Measurements from ENCODE around the gene PSPN.
"Not testable (repeated sequence)": the region's sequence is repeated elsewhere in the genome, so short reads cannot be mapped to it uniquely, and the experiment has no call there.

PSPN gene

GRCh38 chr19:6354098-6354674 is 21.5 kb downstream of the PSPN start:
- DNase-seq (ENCODE audit: insufficient read length, low spot score) = no peak
- peak; percentile 11 for TF ChIP-seq CTCF (IDR thresholded peaks at IDR 0.05; ENCODE audit: insufficient read depth, missing control alignments)
- no peak for FAIRE-seq

- no peak for TF ChIP-seq CTCF (IDR thresholded peaks at IDR 0.05; ENCODE audit: insufficient read depth, missing control alignments)
- FAIRE-seq (no peak), DNase-seq (ENCODE audit: insufficient read length, low spot score) (no peak)
Measured at GRCh38 chr19:6352381-6353165, 23.2 kb downstream of the PSPN start.

DNA sequence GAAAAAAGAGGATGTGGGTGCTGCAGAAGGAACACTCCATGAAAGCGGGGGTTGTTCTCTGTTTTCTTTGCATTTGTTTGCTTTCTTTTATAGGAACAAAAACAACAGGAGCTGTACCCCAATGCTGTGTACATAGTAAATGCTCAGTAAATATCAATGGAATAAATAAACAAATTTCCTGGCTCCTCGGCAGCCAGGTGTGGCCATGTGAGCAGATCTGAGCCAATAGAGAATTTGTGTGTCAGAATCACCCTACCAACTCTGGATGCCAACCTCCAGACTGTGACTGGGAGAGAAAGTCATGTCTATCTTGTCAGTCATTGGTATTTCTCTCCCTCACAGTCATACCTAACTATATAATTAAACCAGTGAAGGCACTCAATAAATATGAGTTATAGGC is 25.0 kb downstream of the PSPN start:
- no peak for FAIRE-seq
- no peak for DNase-seq (ENCODE audit: insufficient read length, low spot score)
- no peak for TF ChIP-seq CTCF (IDR thresholded peaks at IDR 0.05; ENCODE audit: insufficient read depth, missing control alignments)

DNA sequence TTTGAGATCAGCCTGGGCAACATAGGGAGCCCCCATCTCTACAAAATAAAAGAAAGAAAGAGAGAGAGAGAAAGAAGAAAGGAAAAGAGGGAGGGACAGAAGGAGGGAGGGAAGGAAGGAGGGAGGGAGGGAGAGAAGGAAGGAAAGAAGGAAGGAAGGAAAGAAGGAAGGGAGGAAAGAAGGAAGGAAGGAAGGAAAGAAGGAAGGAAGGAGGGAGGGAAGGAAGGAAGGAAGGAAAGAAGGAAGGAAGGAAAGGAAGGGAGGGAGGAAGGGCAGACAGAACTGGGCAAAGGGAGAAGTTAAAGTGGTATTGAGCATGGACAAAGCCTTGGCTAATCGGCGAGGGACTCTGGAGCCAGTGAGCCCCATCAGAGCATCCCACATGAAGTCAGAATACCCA is 26.5 kb downstream of the PSPN start:
- FAIRE-seq; DNase-seq (ENCODE audit: insufficient read length, low spot score): not testable (repeated sequence)

GRCh38 chr19:6343462-6343861 is 32.3 kb downstream of the PSPN start:
- DNase-seq (ENCODE audit: insufficient read length, low spot score) = no peak
- TF ChIP-seq CTCF (IDR thresholded peaks at IDR 0.05; ENCODE audit: insufficient read depth, missing control alignments) = no peak
- FAIRE-seq = no peak

GRCh38 chr19:6340493-6341201 is 35.1 kb downstream of the PSPN start:
- no peak for TF ChIP-seq CTCF (IDR thresholded peaks at IDR 0.05; ENCODE audit: insufficient read depth, missing control alignments)
- no peak for FAIRE-seq
- no peak for DNase-seq (ENCODE audit: insufficient read length, low spot score)

- FAIRE-seq (no peak), DNase-seq (ENCODE audit: insufficient read length, low spot score) (no peak)
- TF ChIP-seq CTCF (IDR thresholded peaks at IDR 0.05; ENCODE audit: insufficient read depth, missing control alignments) = no peak
Measured at GRCh38 chr19:6334490-6335285, 41.0 kb downstream of the PSPN start.
